HUDEP-2 (cell line): ENCODE results near the gene B3GAT1.

ENCODE experiments used
- DNase-seq, 76 experiments: peaks; one replicate each; lab custom pipeline; 2025; ENCODE audit not compliant: unreplicated experiment in 76 of 76; lab: John Stamatoyannopoulos, UW

The B3GAT1 gene

GRCh38 chr11:134413043-134413825 is 1.2 kb upstream of the B3GAT1 start:
- no peak for DNase-seq

GRCh38 chr11:134410766-134411165 is 1.3 kb downstream of the B3GAT1 start:
- DNase-seq: no peak

GRCh38 chr11:134409552-134410429 is 2.3 kb downstream of the B3GAT1 start:
- DNase-seq: no peak

GRCh38 chr11:134407923-134408322 is 4.1 kb downstream of the B3GAT1 start:
- no peak for DNase-seq

GRCh38 chr11:134407321-134407828 is 4.7 kb downstream of the B3GAT1 start:
- no peak for DNase-seq

- no peak for DNase-seq
Measured at GRCh38 chr11:134406264-134407185, 5.5 kb downstream of the B3GAT1 start.

GRCh38 chr11:134405841-134406240 is 6.2 kb downstream of the B3GAT1 start:
- no peak for DNase-seq

- DNase-seq: no peak
Measured at GRCh38 chr11:134405436-134405835, 6.6 kb downstream of the B3GAT1 start.

- DNase-seq: no peak
Measured at GRCh38 chr11:134404575-134405341, 7.3 kb downstream of the B3GAT1 start.

GRCh38 chr11:134402910-134403309 is 9.1 kb downstream of the B3GAT1 start:
- no peak for DNase-seq

- no peak for DNase-seq
Measured at GRCh38 chr11:134401825-134402809, 9.9 kb downstream of the B3GAT1 start.

GRCh38 chr11:134399996-134400395 is 12.0 kb downstream of the B3GAT1 start:
- no peak for DNase-seq

- DNase-seq: no peak
Measured at GRCh38 chr11:134399293-134399654, 12.8 kb downstream of the B3GAT1 start.

- DNase-seq: no peak
Measured at GRCh38 chr11:134398644-134399292, 13.3 kb downstream of the B3GAT1 start.

GRCh38 chr11:134398079-134398444 is 14.0 kb downstream of the B3GAT1 start:
- no peak for DNase-seq

- no peak for DNase-seq
Measured at GRCh38 chr11:134397304-134398078, 14.6 kb downstream of the B3GAT1 start.

- DNase-seq: no peak
Measured at GRCh38 chr11:134395002-134395401, 17.0 kb downstream of the B3GAT1 start.

GRCh38 chr11:134394311-134394710 is 17.7 kb downstream of the B3GAT1 start:
- DNase-seq: no peak
